Midbrain (tissue), 1 donor: ENCODE data around the gene DBET.
"Not testable (repeated sequence)": the region's sequence is repeated elsewhere in the genome, so short reads cannot be mapped to it uniquely, and the experiment has no call there.

Source experiments
- DNase-seq: peaks from one replicate; lab custom pipeline; 2025; lab: John Stamatoyannopoulos, UW

Gene DBET

GRCh38 chr4:190049378-190050239 is 14.7 kb upstream of the DBET start:
- DNase-seq, result not testable (repeated sequence)

- DNase-seq, result not testable (repeated sequence)
Measured at GRCh38 chr4:190058997-190059396, 5.3 kb upstream of the DBET start.

DNA sequence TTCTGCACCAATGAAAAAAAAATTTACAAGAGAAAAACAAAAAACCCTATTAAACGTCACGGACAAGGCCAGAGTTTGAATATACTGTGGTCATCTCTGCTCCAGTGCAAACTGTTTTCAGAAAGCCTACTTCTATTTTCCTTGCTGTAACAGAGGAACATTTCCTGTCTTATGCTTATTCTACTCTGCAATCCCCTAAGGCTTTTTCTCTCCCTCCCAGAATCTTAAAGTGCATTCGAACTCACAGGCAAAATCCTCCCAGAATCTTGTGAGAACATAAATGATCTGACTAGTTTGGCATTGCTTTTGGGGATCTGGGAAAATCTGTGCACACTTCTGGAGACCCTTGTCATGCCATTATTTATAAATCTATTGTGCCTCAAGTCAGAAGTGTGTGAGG is 503 bp downstream of the DBET start:
- not testable (repeated sequence) for DNase-seq

GRCh38 chr4:190068351-190068750 is 4.0 kb downstream of the DBET start:
- DNase-seq, result not testable (repeated sequence)

DNA sequence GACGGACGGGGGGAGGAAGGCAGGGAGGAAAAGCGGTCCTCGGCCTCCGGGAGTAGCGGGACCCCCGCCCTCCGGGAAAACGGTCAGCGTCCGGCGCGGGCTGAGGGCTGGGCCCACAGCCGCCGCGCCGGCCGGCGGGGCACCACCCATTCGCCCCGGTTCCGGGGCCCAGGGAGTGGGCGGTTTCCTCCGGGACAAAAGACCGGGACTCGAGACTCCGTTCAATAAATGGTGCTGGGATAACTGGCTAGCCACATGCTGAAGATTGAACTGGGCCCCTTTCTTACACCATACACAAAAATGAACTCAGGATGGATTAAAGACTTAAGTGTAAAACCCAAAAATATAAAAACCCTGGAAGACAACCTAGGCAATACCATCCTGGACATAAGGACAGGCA is 28.8 kb downstream of the DBET start:
- not testable (repeated sequence) for DNase-seq

DNA sequence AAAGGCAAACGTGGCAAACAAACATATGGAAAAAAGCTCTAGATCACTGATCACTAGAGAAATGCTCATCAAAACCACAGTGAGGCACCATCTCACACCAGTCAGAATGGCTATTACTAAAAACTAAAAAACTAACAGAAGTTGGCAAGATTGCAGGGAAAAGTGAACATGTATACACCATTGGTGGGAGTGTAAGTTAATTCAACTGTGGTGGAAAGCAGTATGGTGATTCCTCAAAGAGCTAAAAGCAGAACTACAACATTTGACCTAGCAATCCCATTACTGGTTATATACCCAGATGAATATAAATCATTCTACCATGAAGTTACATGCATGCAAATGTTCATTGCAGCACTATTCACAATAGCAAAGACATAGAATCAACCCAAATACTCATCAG is 29.7 kb downstream of the DBET start:
- not testable (repeated sequence) for DNase-seq

DNA sequence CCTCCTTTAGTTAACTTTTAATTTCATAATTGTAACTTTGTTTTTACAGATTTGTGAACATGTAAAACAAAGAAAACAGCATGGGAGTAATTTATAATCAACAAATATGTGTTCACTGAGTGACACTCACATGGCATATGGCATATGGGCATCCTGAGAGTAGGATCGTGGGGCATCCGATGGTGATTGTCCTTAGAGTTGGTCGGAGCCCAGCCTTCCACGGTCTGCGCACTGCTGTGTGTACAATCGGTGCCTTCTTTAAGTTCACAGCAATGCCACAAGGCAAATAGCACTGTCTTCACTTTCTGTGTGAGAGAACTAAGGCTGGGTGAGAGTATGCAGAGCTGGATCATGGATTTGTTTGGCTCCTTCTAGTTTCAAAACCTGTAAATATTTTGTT is 31.0 kb downstream of the DBET start:
- DNase-seq, result not testable (repeated sequence)

- DNase-seq, result not testable (repeated sequence)
Measured at GRCh38 chr4:190099605-190100004, 35.3 kb downstream of the DBET start.

- DNase-seq, result not testable (repeated sequence)
Measured at GRCh38 chr4:190101525-190101924, 37.2 kb downstream of the DBET start.

DNA sequence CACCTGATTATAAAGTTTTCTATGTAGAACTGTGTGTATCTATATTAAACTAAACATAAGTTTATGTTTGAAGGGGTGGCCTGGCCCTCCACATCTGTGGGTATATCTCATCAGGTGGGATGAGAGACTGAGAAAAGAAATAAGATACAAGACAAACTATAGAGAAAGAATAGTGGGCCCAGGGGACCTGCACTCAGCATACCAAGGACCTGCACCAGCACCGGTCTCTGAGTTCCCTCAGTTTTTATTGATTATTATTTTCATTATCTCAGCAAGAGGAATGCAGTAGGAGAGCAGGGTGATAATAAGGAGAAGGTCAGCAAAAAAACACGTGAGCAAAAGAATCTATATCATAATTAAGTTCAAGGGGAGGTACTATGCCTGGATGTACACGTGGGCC is 41.9 kb downstream of the DBET start:
- DNase-seq, result not testable (repeated sequence)

DNA sequence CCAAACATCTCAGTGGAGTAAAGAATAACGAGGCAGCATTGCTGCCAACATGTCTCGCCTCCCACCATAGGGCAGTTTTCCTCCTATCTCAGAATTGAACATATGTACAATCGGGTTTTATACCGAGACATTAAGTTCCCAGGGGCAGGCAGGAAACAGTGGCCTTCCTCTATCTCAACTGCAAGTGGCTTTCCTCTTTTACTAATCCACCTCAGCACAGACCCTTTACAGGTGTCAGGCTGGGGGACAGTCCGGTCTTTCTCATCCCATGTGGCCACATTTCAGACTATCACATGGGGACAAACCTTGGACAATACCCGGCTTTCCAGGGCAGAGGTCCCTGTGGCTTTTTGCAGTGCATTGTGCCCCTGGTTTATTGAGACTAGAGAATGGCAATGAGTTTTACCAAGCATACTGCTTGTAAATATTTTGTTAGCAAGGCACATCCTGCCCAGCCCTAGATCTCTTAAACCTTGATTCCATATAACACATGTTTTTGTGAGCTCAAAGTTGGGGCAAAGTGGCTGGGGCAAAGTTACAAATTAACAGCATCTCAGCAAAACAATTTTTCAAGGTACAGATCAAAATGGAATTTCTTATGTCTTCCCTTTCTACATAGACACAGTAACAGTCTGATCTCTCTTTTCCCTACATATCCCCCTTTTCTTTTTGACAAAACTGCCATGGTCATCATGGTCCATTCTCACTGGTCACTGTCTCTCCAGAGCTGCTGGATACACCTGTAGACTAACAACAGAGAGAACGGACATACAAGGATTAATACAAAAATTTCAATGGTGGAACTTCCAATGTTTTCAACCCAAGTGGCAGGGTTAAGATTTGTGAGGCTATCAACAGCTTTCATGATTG is 42.5 kb downstream of the DBET start:
- DNase-seq, result not testable (repeated sequence)

DNA sequence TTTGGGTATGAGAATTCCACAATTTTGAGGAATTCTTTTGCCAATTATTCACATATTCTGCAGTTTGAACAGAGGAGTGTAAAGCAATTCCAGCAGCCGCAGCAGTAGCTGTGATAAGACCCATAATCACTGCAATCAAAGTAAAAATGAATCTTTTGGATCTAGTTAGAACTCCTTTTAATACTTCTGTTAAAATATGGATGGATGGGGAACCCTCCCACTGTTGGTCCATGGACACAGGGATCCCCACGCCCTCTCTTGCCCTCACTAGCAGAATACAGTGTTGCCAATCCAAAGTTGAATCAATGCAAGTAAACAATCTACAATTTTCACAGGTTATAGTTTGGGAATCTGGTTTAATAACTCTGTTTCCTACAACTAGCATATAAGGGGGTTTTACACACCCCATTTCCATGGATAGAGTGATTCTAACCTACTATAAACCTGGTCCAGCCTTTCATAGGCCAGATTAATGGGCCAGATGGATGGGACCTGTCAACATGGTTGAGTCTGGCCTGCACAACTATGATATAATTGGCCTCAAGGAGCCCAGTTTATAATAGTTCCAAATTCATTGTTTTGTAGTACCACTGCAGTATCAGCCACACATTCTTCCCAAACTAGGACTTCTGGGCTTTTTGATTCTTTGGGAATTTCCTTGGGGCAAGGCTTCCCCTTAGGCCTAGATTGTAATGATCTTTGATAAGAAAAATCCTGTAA is 43.6 kb downstream of the DBET start:
- DNase-seq, result not testable (repeated sequence)

DNA sequence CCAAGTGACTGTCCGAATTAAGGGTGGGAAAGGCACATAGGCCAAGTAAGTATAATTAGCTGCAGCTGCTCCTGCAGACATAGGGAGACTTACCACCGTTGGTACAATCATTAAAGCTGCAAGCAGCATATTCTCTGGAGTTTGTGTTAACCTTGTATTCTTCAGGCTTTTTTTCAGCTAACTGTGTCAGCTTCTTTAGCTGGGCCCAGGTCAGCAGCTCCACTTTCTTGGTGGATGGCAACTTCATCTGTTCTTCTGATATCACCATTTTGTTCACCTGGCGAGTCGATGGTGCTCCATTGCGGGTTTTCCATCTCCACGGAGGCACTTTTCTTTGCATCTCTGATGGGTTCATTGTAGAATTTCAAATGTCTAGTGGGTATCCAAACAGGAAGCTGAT is 44.5 kb downstream of the DBET start:
- DNase-seq, result not testable (repeated sequence)

DNA sequence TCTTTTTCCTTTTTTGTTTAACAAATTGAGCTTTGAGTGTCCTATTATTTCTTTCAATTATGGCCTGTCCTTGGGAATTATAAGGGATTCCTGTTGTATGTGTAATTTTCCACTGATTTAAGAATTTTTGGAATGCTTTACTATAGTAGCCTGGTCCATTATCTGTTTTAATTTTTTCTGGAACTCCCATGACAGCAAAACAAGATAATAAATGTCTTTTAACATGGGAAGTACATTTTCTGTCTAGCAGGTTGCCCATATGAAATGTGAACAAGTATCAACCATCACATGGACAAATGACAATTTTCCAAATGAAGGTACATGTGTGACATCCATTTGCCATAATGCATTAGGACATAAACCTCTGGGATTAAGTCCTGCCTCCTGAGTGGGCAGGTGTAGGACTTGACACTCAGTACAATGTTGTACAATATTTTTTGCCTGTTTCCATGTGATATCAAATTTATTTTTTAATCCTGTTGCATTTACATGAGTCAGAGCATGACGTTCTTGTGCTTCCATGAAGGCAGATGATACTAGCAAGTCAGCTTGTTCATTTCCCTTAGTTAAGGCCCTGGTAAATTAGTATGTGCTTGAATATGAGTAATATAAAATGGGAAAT is 45.2 kb downstream of the DBET start:
- DNase-seq, result not testable (repeated sequence)

GRCh38 chr4:190110033-190110432 is 45.7 kb downstream of the DBET start:
- DNase-seq, result not testable (repeated sequence)

GRCh38 chr4:190110570-190111295 is 46.4 kb downstream of the DBET start:
- DNase-seq, result not testable (repeated sequence)

- not testable (repeated sequence) for DNase-seq
Measured at GRCh38 chr4:190112879-190113278, 48.6 kb downstream of the DBET start.

GRCh38 chr4:190114991-190115390 is 50.7 kb downstream of the DBET start:
- DNase-seq, result not testable (repeated sequence)
